Gastrocnemius medialis (tissue), 4 donors: Measurements from ENCODE around the gene SERBP1. TPM values are rescaled to one million over a fixed set of nuclear protein-coding genes. Genes with fewer than 3 reads are reported as not detected.

Experiments
- ATAC-seq, 2 donors: fragments of 150-250 bp; one replicate each; pipeline ENCODE4 v1.9.1; 2016
- DNase-seq, 2 donors: peaks; one replicate each; pipeline ENCODE4 v3.0.0-alpha.2; 2019
- H3K27ac ChIP-seq, 4 donors: fragments of 200-600 bp; sonication (generic); 1 replicate in 1 of 4; 2 replicates in 3 of 4; pipeline ENCODE4 v1.5.1; 2016 to 2018; ENCODE audit warnings: mild to moderate bottlenecking in 2 of 4, moderate library complexity in 1 of 4
- H3K27me3 ChIP-seq, 3 donors: fragments of 200-600 bp; sonication (generic) in 2 of 3; 1 replicate in 1 of 3; 2 replicates in 2 of 3; pipeline versions ENCODE4 v1.5.1 to v1.6.0; 2016 to 2019; ENCODE audit warnings: mild to moderate bottlenecking in 1 of 3, moderate library complexity in 1 of 3
- H3K36me3 ChIP-seq, 2 donors: fragments of 200-600 bp; sonication (generic) in 1 of 2; one replicate each; pipeline ENCODE4 v1.5.1; 2017 to 2018
- H3K4me1 ChIP-seq, 2 donors: fragments of 200-600 bp; sonication (generic) in 1 of 2; one replicate each; pipeline ENCODE4 v1.5.1; 2016 to 2017; ENCODE audit warnings: mild to moderate bottlenecking in 2 of 2
- H3K4me3 ChIP-seq, 4 donors: fragments of 200-600 bp; sonication (generic) in 3 of 4; 1 replicate in 1 of 4; 2 replicates in 3 of 4; pipeline ENCODE4 v1.5.1; 2016 to 2019; ENCODE audit warnings: mild to moderate bottlenecking in 2 of 4
- H3K9me3 ChIP-seq, 3 donors: fragments of 200-600 bp; sonication (generic) in 2 of 3; 1 replicate in 1 of 3; 2 replicates in 2 of 3; pipeline ENCODE4 v1.5.1; 2016 to 2019
- CTCF ChIP-seq, 5 experiments: fragments of 450-650 bp in 3 of 5; fragments of 200-600 bp in 2 of 5; sonication (generic) in 2 of 5; IDR thresholded peaks in 4 of 5; conservative IDR thresholded peaks in 1 of 5; 1 replicate in 4 of 5; 2 replicates in 1 of 5; pipeline ENCODE4 v1.5.1; 2016 to 2019; ENCODE audit warnings: antibody characterized with exemption in 5 of 5, mild to moderate bottlenecking in 3 of 5, moderate library complexity in 3 of 5
- POLR2A ChIP-seq, 2 donors: fragments of 450-650 bp; IDR thresholded peaks; one replicate each; pipeline ENCODE4 v1.6.1; 2017; ENCODE audit warnings: antibody characterized with exemption in 2 of 2, mild to moderate bottlenecking in 2 of 2, moderate library complexity in 2 of 2
- in situ Hi-C, 4 donors: fragments of 200-750 bp; cut with MboI; loops; one replicate each; pipeline versions ENCODE4 v1.15.0 to v1.8.0; 2017; ENCODE audit warnings: low sequenced_read_pairs in 4 of 4
- intact Hi-C: fragments of 100-400 bp; cut with DNase I; formaldehyde crosslinking; loops from one replicate; pipeline ENCODE4 v1.15.1; 2023; ENCODE audit warnings: low total_unique reads
- total RNA-seq, 4 donors: library from RNA; depleted of rRNA; stranded (reverse); fragments of >200 nt; gene quantifications; one replicate each; pipeline versions ENCODE4 v1.1.0 to v1.2.3, GENCODE V29; 2016

SERBP1 gene
- 100 to 1,000 TPM; 249 to 353 (median 311) TPM for total RNA-seq

- TF ChIP-seq CTCF (IDR thresholded peaks at IDR 0.05 in 4 of 5, conservative IDR thresholded peaks at IDR 0.05 in 1 of 5): no peak
- TF ChIP-seq POLR2A (IDR thresholded peaks at IDR 0.05): peak; percentile 91 to 95
- Histone ChIP-seq H3K9me3 (no peaks in the 10 kb centered on the region), H3K36me3 (peaks cover 0 to 6% of the 10 kb centered on the region in 2 donors), H3K27ac (peak within 1 kb of the TSS; percentile 93 to 99 (median 97)), H3K27me3 (no peaks in the 10 kb centered on the region), H3K4me1 (peaks cover 53 to 61% of the 10 kb centered on the region in 2 donors), H3K4me3 (peak within 1 kb of the TSS; percentile 82 to 96 (median 90))
- peak; percentile 94 to 97 for DNase-seq
- in situ Hi-C loops: no loop called here
- intact Hi-C loops: loop anchor here (10.0 kb wide), 2 partner anchors 86 to 506 kb away; partner anchors contain the start of genes DNAI4 and MIER1
- ATAC-seq: peak; percentile 87
Observed at GRCh38 chr1:67430358-67431155, at the start of gene SERBP1. SERBP1 (minus strand) TSS chr1:67430402; CDS start chr1:67430300, 102 bp downstream.

- intact Hi-C loops (no loop called here), in situ Hi-C loops (loop anchor here in 1 of 4 donors (25.0 kb wide), 1 partner anchor 717 kb away; the partner anchor contains the start of gene DYNLT5)
- DNase-seq: peak in 1 of 2 donors; percentile 21
Observed at GRCh38 chr1:67479146-67479891, 49.1 kb upstream of the SERBP1 start.

GRCh38 chr1:67476906-67477305 is 46.7 kb upstream of the SERBP1 start:
- no peak for ATAC-seq

More at GRCh38 chr1:67479146-67479891, 49.1 kb upstream of the SERBP1 start:
- H3K4me3 ChIP-seq: peak overlapping the region in 2 of 4 donors; percentile 5 to 10
- no peaks in the 10 kb centered on the region for H3K9me3 ChIP-seq
- peaks cover 0 to 9% of the 10 kb centered on the region in 2 donors for H3K4me1 ChIP-seq
- no peaks in the 10 kb centered on the region for H3K27me3 ChIP-seq
- peak overlapping the region in 1 of 4 donors; percentile 23 for H3K27ac ChIP-seq
- no peaks in the 10 kb centered on the region for H3K36me3 ChIP-seq
- ATAC-seq: peak; percentile 30 to 58
- TF ChIP-seq CTCF (IDR thresholded peaks at IDR 0.05 in 4 of 5, conservative IDR thresholded peaks at IDR 0.05 in 1 of 5) (no peak), POLR2A (IDR thresholded peaks at IDR 0.05) (no peak)

More at GRCh38 chr1:67476906-67477305, 46.7 kb upstream of the SERBP1 start:
- no peaks in the 10 kb centered on the region for H3K27me3 ChIP-seq
- no peaks in the 10 kb centered on the region for H3K9me3 ChIP-seq
- TF ChIP-seq POLR2A (IDR thresholded peaks at IDR 0.05) (no peak), CTCF (IDR thresholded peaks at IDR 0.05 in 4 of 5, conservative IDR thresholded peaks at IDR 0.05 in 1 of 5) (no peak)
- no peak overlapping the region for H3K4me3 ChIP-seq
- H3K36me3 ChIP-seq: no peaks in the 10 kb centered on the region
- DNase-seq: no peak
- H3K27ac ChIP-seq: no peak overlapping the region
- in situ Hi-C loops: loop anchor here in 1 of 4 donors (25.0 kb wide), 1 partner anchor 715 kb away; the partner anchor contains the start of gene DYNLT5
- peaks cover 0 to 14% of the 10 kb centered on the region in 2 donors for H3K4me1 ChIP-seq
- intact Hi-C loops: no loop called here
